Parathyroid adenoma (tissue), 2 donors: ENCODE results near the gene SLC39A2.
A peak's percentile ranks its signal among the peaks of the same experiment; 100 is the strongest.

Experiments used
- H2AFZ ChIP-seq: fragments of 300-600 bp; sonication (generic); one replicate; pipeline ENCODE4 v1.7.0; 2017; ENCODE audit warnings: antibody characterized with exemption, mild to moderate bottlenecking
- H3K27ac ChIP-seq: fragments of 300-600 bp; sonication (generic); one replicate; pipeline ENCODE4 v1.7.0; 2017
- H3K27me3 ChIP-seq: fragments of 300-600 bp; sonication (generic); one replicate; pipeline ENCODE4 v1.7.0; 2017; ENCODE audit warnings: low read length; ENCODE audit not compliant: control insufficient read depth, insufficient read depth
- H3K36me3 ChIP-seq: fragments of 300-600 bp; sonication (generic); one replicate; pipeline ENCODE4 v1.7.0; 2017; ENCODE audit warnings: low read length; ENCODE audit not compliant: control insufficient read depth, insufficient read depth
- H3K4me1 ChIP-seq: fragments of 300-600 bp; sonication (generic); one replicate; pipeline ENCODE4 v1.7.0; 2017; ENCODE audit warnings: control low read depth
- H3K4me2 ChIP-seq: fragments of 300-600 bp; sonication (generic); one replicate; pipeline ENCODE4 v1.7.0; 2017; ENCODE audit warnings: low read length
- H3K4me3 ChIP-seq: fragments of 300-600 bp; sonication (generic); one replicate; pipeline ENCODE4 v1.7.0; 2017; ENCODE audit warnings: low read depth, low read length
- H3K79me2 ChIP-seq: fragments of 300-600 bp; sonication (generic); one replicate; pipeline ENCODE4 v1.7.0; 2017; ENCODE audit warnings: control low read depth
- H3K9ac ChIP-seq: fragments of 300-600 bp; sonication (generic); one replicate; pipeline ENCODE4 v1.7.0; 2017; ENCODE audit warnings: mild to moderate bottlenecking
- H3K9me3 ChIP-seq: fragments of 300-600 bp; sonication (generic); one replicate; pipeline ENCODE4 v1.7.0; 2017; ENCODE audit warnings: low read length; ENCODE audit not compliant: control insufficient read depth
- TF ChIP-seq, protein P1 (sequence below): fragments of 300-600 bp; sonication (generic); IDR thresholded peaks from one replicate; pipeline ENCODE4 v1.7.0; 2017; ENCODE audit warnings: antibody characterized with exemption, mild to moderate bottlenecking
- donor health status: primary hyperparathyroidism.

SLC39A2 gene

DNA sequence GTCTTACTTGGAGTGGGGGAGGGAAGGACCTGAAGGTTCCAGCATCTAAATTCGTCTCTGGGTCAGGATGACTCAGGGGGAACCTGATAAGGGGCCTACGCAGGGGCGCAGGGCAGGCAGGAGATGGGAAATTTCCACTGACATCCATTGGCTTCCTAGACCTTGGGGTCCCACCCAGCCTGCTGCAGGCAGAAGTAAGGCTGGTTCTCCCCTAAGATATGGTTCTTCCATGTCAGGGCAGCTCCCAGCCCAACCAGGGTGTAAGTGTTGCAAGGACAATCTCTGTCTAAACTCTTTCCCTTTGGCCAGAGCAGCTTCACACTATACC lies 27.9 kb downstream of the SLC39A2 start:
- Histone ChIP-seq H2AFZ (peak overlapping the region; percentile 55), H3K9ac (no peak overlapping the region), H3K4me3 (no peak overlapping the region), H3K9me3 (no peaks in the 10 kb centered on the region), H3K79me2 (peaks cover 12% of the 10 kb centered on the region), H3K36me3 (no peaks in the 10 kb centered on the region), H3K27ac (peak overlapping the region; percentile 87), H3K4me2 (no peak overlapping the region), H3K27me3 (no peaks in the 10 kb centered on the region), H3K4me1 (peaks cover 18% of the 10 kb centered on the region)
- TF ChIP-seq, protein P1, sequence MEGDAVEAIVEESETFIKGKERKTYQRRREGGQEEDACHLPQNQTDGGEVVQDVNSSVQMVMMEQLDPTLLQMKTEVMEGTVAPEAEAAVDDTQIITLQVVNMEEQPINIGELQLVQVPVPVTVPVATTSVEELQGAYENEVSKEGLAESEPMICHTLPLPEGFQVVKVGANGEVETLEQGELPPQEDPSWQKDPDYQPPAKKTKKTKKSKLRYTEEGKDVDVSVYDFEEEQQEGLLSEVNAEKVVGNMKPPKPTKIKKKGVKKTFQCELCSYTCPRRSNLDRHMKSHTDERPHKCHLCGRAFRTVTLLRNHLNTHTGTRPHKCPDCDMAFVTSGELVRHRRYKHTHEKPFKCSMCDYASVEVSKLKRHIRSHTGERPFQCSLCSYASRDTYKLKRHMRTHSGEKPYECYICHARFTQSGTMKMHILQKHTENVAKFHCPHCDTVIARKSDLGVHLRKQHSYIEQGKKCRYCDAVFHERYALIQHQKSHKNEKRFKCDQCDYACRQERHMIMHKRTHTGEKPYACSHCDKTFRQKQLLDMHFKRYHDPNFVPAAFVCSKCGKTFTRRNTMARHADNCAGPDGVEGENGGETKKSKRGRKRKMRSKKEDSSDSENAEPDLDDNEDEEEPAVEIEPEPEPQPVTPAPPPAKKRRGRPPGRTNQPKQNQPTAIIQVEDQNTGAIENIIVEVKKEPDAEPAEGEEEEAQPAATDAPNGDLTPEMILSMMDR = no peak

DNA sequence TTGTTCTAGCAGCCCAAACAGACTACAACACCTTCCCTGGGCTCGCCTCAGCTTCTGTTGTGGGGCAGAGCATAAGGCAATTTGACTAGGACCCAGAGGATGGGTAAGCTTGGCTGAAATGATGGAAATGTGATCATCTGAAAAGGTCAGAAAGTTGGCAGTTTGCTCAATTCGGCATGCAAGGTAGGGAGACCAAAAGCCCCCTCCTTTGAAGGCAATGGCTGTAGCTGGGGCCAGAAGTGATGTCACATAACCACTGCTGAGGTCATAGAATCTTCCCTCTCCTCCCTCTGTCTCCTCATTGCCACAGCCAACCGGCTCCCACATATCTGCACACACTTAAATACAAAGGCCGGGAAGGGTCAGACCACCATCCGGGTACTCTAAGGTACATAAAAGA lies 30.8 kb downstream of the SLC39A2 start, which contains the start of gene TPPP2:
Gene TPPP2, plus strand, starts transcription at position 301 of the 400 bp plus-strand sequence. CDS start 365 bp downstream, outside the sequence.
- H3K9me3 ChIP-seq = no peaks in the 10 kb centered on the region
- H3K27me3 ChIP-seq = no peaks in the 10 kb centered on the region
- H3K9ac ChIP-seq = no peak within 1 kb of the TSS
- no peak within 1 kb of the TSS for H3K27ac ChIP-seq
- H3K79me2 ChIP-seq = no peaks in the 10 kb centered on the region
- no peak within 1 kb of the TSS for H2AFZ ChIP-seq
- H3K36me3 ChIP-seq = no peaks in the 10 kb centered on the region
- no peak within 1 kb of the TSS for H3K4me2 ChIP-seq
- no peak within 1 kb of the TSS for H3K4me3 ChIP-seq
- H3K4me1 ChIP-seq = peaks cover 18% of the 10 kb centered on the region
- TF ChIP-seq, protein P1 = no peak

DNA sequence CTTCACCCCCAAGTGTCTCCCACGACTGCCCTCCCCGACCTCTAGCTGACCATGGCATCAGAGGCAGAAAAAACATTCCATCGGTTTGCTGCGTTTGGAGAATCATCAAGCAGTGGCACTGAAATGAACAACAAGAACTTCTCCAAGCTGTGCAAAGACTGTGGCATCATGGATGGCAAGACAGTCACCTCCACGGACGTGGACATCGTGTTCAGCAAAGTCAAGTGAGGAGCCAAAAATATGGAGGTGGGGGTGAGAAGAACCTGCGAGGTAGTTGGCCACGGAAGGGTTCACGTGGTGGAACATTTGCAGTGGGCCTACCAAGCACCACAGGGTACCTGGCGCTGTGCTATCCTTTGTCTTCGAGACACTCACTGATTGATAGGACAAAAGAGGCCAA lies 31.4 kb downstream of the SLC39A2 start:
- TF ChIP-seq, protein P1 = no peak
- H3K79me2 ChIP-seq = no peaks in the 10 kb centered on the region
- no peak overlapping the region for H3K4me2 ChIP-seq
- H3K27ac ChIP-seq = no peak overlapping the region
- no peaks in the 10 kb centered on the region for H3K9me3 ChIP-seq
- no peak overlapping the region for H3K4me3 ChIP-seq
- peaks cover 23% of the 10 kb centered on the region for H3K4me1 ChIP-seq
- no peaks in the 10 kb centered on the region for H3K36me3 ChIP-seq
- no peak overlapping the region for H3K9ac ChIP-seq
- no peaks in the 10 kb centered on the region for H3K27me3 ChIP-seq
- no peak overlapping the region for H2AFZ ChIP-seq

DNA sequence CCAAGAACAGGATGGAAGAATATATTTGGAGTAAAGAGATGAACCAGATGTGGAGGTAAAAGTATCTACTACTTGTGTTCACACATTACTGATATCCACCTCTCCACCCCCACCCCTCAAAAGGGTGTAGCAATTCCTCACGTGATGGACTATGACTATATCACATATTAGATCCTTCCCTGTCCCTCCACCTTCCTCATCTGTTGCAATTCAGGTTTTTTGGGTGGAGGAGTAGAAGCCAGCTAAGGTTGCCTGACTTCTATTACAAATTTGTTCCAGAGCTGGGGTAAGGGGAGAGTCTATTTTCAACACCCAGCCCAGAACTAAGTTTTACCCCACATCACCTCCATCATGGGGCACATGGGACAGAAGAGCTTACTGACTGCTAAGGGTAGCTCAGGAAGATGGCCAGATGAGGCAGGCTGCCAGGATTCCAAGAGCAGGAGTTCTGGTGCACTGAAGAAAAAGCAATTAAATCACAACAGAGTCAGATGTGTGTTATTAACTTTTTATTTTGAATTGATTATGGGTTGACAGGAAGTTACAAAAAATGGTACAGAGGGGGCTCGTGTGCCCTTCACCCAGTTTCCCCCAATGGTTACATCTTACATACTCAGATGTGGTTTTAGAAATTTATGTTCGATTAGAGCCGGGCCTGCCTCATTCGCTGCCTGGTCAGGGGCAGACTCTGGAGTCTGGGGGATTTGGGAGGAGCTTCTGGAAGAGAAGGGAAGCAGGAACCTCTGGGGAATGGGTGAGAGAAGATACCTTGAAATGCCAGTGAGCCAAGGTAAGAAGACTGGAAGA lies 33.4 kb downstream of the SLC39A2 start:
- H3K27me3 ChIP-seq = no peaks in the 10 kb centered on the region
- no peak overlapping the region for H2AFZ ChIP-seq
- H3K9ac ChIP-seq = no peak overlapping the region
- H3K27ac ChIP-seq = no peak overlapping the region
- H3K4me3 ChIP-seq = no peak overlapping the region
- peaks cover 14% of the 10 kb centered on the region for H3K4me1 ChIP-seq
- H3K36me3 ChIP-seq = no peaks in the 10 kb centered on the region
- H3K79me2 ChIP-seq = no peaks in the 10 kb centered on the region
- TF ChIP-seq, protein P1 = no peak
- H3K9me3 ChIP-seq = no peaks in the 10 kb centered on the region
- no peak overlapping the region for H3K4me2 ChIP-seq
